HepG2 (cell line): ENCODE measurements around the gene GATAD2B. TPM values are rescaled to one million over a fixed set of nuclear protein-coding genes. Genes with fewer than 3 reads are reported as not detected.

Source experiments
- ATAC-seq: fragments of 200-7000 bp; cut with Tn5 transposase; 3 replicates; pipeline ENCODE4 v1.9.1; 2020; ENCODE audit warnings: mild to moderate bottlenecking, moderate library complexity
- BruUV-seq: library from RNA; stranded (reverse); fragments of 400-500 nt; replicated peaks from 2 replicates; lab custom pipeline; 2021; lab: Mats Ljungman, UMichigan
- CTCF ChIA-PET: fragments of 300-600 bp; formaldehyde crosslinking; extraction: SDS; loops from one replicate; lab custom pipeline; 2021; ENCODE audit warnings: low total read pairs, inconsistent platforms, low intra/inter-chr PET ratio; lab: Yijun Ruan, JAX
- POLR2A ChIA-PET: fragments of 350-600 bp; sonication (Branson Sonifier 250); formaldehyde crosslinking; loops from one replicate; lab custom pipeline; 2020; ENCODE audit warnings: antibody characterized with exemption, inconsistent platforms; lab: Yijun Ruan, JAX
- DNase-seq: peaks from one replicate; pipeline ENCODE4 v3.0.0-alpha.2; 2015; ENCODE audit warnings: low spot score
- FAIRE-seq: peaks from 3 replicates; lab custom pipeline; 2011; peaks lifted over from hg19 to GRCh38; lab: Jason Lieb, UNC
- H2AFZ ChIP-seq: one replicate; pipeline ENCODE4 v1.6.1; 2011; ENCODE audit warnings: low read length, inconsistent platforms
- H3K27ac ChIP-seq: fragments of 300-600 bp; 3 replicates; pipeline ENCODE4 v1.8.0; 2011; ENCODE audit warnings: mixed run types, mild to moderate bottlenecking, mixed read lengths, low read length, inconsistent platforms; ENCODE audit not compliant: insufficient read depth; ENCODE audit errors: extremely low read length
- H3K27me3 ChIP-seq, 2 experiments: fragments of 200-600 bp in 1 of 2; 2 replicates in 1 of 2; 3 replicates in 1 of 2; pipeline versions ENCODE4 v1.6.0 to v1.8.0; 2011; ENCODE audit warnings: low read length in 2 of 2, mild to moderate bottlenecking in 2 of 2, moderate library complexity in 2 of 2, inconsistent platforms in 1 of 2; ENCODE audit not compliant: insufficient read depth in 2 of 2, control insufficient read depth in 1 of 2
- H3K36me3 ChIP-seq, 2 experiments: fragments of 200-600 bp in 1 of 2; replicated peaks in 1 of 2; 2 replicates in 1 of 2; 3 replicates in 1 of 2; pipeline versions ENCODE4 v1.5.1 to v1.8.0; 2011; ENCODE audit warnings: low read length in 2 of 2, inconsistent platforms in 1 of 2; ENCODE audit not compliant: insufficient read depth in 2 of 2, control insufficient read depth in 1 of 2
- H3K4me1 ChIP-seq: 2 replicates; pipeline ENCODE4 v1.5.1; 2012; ENCODE audit warnings: low read length, inconsistent platforms; ENCODE audit not compliant: insufficient read depth
- H3K4me2 ChIP-seq: 2 replicates; pipeline ENCODE4 v1.6.0; 2011; ENCODE audit warnings: low read depth, low read length, inconsistent platforms
- H3K4me3 ChIP-seq, 3 experiments: fragments of 200-600 bp in 1 of 3; sonication (generic), shearing (Covaris generic) in 1 of 3; replicated peaks in 1 of 3; 2 replicates each; pipeline ENCODE4 v1.5.1; 2011 to 2016; ENCODE audit warnings: low read length in 3 of 3, inconsistent platforms in 2 of 3, low read depth in 2 of 3, mild to moderate bottlenecking in 2 of 3, control low read depth in 1 of 3, mixed read lengths in 1 of 3; ENCODE audit not compliant: insufficient read depth in 1 of 3
- H3K79me2 ChIP-seq: one replicate; pipeline ENCODE4 v1.6.1; 2011; ENCODE audit warnings: low read length, inconsistent platforms; ENCODE audit not compliant: insufficient read depth
- H3K9ac ChIP-seq: 2 replicates; pipeline ENCODE4 v1.6.0; 2011; ENCODE audit warnings: mild to moderate bottlenecking, low read depth, low read length, inconsistent platforms; ENCODE audit not compliant: insufficient read depth
- H3K9me3 ChIP-seq: 2 replicates; pipeline ENCODE4 v1.5.1; 2012; ENCODE audit warnings: mild to moderate bottlenecking, low read length
- H4K20me1 ChIP-seq: 2 replicates; pipeline ENCODE4 v1.6.0; 2011; ENCODE audit warnings: inconsistent platforms, mild to moderate bottlenecking, low read length, moderate library complexity; ENCODE audit not compliant: insufficient read depth
- CREB1 ChIP-seq, 2 experiments: fragments of 450-650 bp in 1 of 2; IDR thresholded peaks; 2 replicates each; pipeline ENCODE4 v1.6.1; 2016 to 2017; ENCODE audit warnings: control low read depth in 1 of 2, mild to moderate bottlenecking in 1 of 2, missing compliant biosample characterization in 1 of 2, missing genetic modification characterization in 1 of 2
- HNF4A ChIP-seq: sonication (generic); formaldehyde crosslinking; IDR thresholded peaks from 2 replicates; pipeline ENCODE4 v1.4.0; 2020; ENCODE audit warnings: missing genetic modification reagents
- HNRNPLL ChIP-seq: fragments of 200-400 bp; formaldehyde crosslinking; IDR thresholded peaks from 2 replicates; pipeline ENCODE4 v1.6.1; 2017; ENCODE audit warnings: mild to moderate bottlenecking, low read depth, low read length; ENCODE audit not compliant: poor library complexity, severe bottlenecking
- KDM3A ChIP-seq: IDR thresholded peaks from 2 replicates; pipeline ENCODE4 v1.6.1; 2018; ENCODE audit warnings: low read depth, missing compliant biosample characterization
- MATR3 ChIP-seq: sonication (generic); formaldehyde crosslinking; IDR thresholded peaks from 2 replicates; pipeline ENCODE4 v1.4.0; 2020; ENCODE audit warnings: missing genetic modification reagents
- MEIS2 ChIP-seq: sonication (generic); formaldehyde crosslinking; IDR thresholded peaks from 2 replicates; pipeline ENCODE4 v1.9.0; 2021; ENCODE audit warnings: mild to moderate bottlenecking, missing genetic modification reagents
- NCOA1 ChIP-seq: sonication (generic); formaldehyde crosslinking; IDR thresholded peaks from 2 replicates; pipeline ENCODE4 v1.9.0; 2021; ENCODE audit warnings: missing genetic modification reagents
- NFE2 ChIP-seq: sonication (generic); formaldehyde crosslinking; IDR thresholded peaks from 2 replicates; pipeline ENCODE4 v1.4.0; 2020; ENCODE audit warnings: missing genetic modification reagents
- PHB2 ChIP-seq: fragments of 450-650 bp; IDR thresholded peaks from 2 replicates; pipeline ENCODE4 v1.6.1; 2018; ENCODE audit not compliant: partially characterized antibody
- POLR2G ChIP-seq: fragments of 200-400 bp; formaldehyde crosslinking; IDR thresholded peaks from 2 replicates; pipeline ENCODE4 v1.6.1; 2018; ENCODE audit warnings: mild to moderate bottlenecking, low read depth, low read length, moderate library complexity
- RELA ChIP-seq: sonication (generic); formaldehyde crosslinking; IDR thresholded peaks from 2 replicates; pipeline ENCODE4 v1.4.0; 2020; ENCODE audit warnings: missing genetic modification reagents
- SMC3 ChIP-seq: IDR thresholded peaks from 2 replicates; pipeline ENCODE4 v1.6.1; 2011; ENCODE audit warnings: low read length, improper control_type of control experiment
- STAG1 ChIP-seq: sonication (generic); formaldehyde crosslinking; IDR thresholded peaks from 2 replicates; pipeline ENCODE4 v1.4.0; 2020; ENCODE audit warnings: missing genetic modification reagents
- XRCC5 ChIP-seq: fragments of 200-400 bp; formaldehyde crosslinking; optimal IDR thresholded peaks from 2 replicates; pipeline ENCODE3; 2017; ENCODE audit warnings: mild to moderate bottlenecking, low read length
- YEATS4 ChIP-seq: sonication (generic); formaldehyde crosslinking; IDR thresholded peaks from 2 replicates; pipeline ENCODE4 v1.4.0; 2020; ENCODE audit warnings: missing genetic modification reagents, borderline replicate concordance
- ZNF24 ChIP-seq: fragments of 450-650 bp; IDR thresholded peaks from 2 replicates; pipeline ENCODE4 v1.6.1; 2017; ENCODE audit warnings: antibody characterized with exemption, mild to moderate bottlenecking
- ZNF644 ChIP-seq: IDR thresholded peaks from 2 replicates; pipeline ENCODE4 v1.6.1; 2016; ENCODE audit warnings: low read depth
- ZNF709 ChIP-seq: sonication (generic); formaldehyde crosslinking; IDR thresholded peaks from 2 replicates; pipeline ENCODE4 v1.5.0; 2020; ENCODE audit warnings: mild to moderate bottlenecking, missing genetic modification reagents
- ZNF713 ChIP-seq: sonication (generic); formaldehyde crosslinking; IDR thresholded peaks from 2 replicates; pipeline ENCODE4 v1.4.0; 2020; ENCODE audit warnings: mild to moderate bottlenecking, missing genetic modification reagents
- ZNF768 ChIP-seq: sonication (generic); formaldehyde crosslinking; IDR thresholded peaks from 2 replicates; pipeline ENCODE4 v1.4.0; 2020; ENCODE audit warnings: missing genetic modification reagents
- WGBS: methylation state at CpG from one replicate; pipeline ENCODE4 v1.1.6; 2017; ENCODE audit warnings: low lambda C conversion rate; 5-methylcytosine and 5-hydroxymethylcytosine counted together
- in situ Hi-C: cut with HindIII; loops from 2 replicates; pipeline ENCODE4 v1.10.0; 2017; ENCODE audit warnings: low pct_unique_long_range_greater_than_20kb; ENCODE audit not compliant: extremely low pct_ligation_motif_present
- intact Hi-C: fragments of 100-400 bp; cut with micrococcal nuclease; formaldehyde crosslinking; loops from one replicate; pipeline ENCODE4 v1.10.0; 2022; ENCODE audit not compliant: unreplicated experiment
- polyA plus RNA-seq, 8 experiments: library from polyadenylated mRNA; depleted of rRNA in 3 of 8; stranded (reverse) in 7 of 8; unstranded in 1 of 8; fragments of >200 nt; fragmentation: Illumina TruSeq in 4 of 8; extraction: Trizol in 4 of 8; gene quantifications; 2 replicates each; pipeline versions ENCODE4 v1.2.1 to v1.2.3, GENCODE V29; 2011 to 2016; ENCODE audit warnings: low read depth in 4 of 8, missing spikeins in 1 of 8, mixed read lengths in 1 of 8; ENCODE audit not compliant: insufficient read depth in 1 of 8
- total RNA-seq, 5 experiments: library from RNA; depleted of rRNA; stranded (reverse); fragments of >200 nt; fragmentation: Illumina TruSeq; extraction: Trizol; gene quantifications; 2 replicates each; pipeline ENCODE4 v1.2.3, GENCODE V29; 2016; ENCODE audit warnings: low read depth in 1 of 5
- TF ChIP-seq, protein P1 (sequence below): IDR thresholded peaks from 2 replicates; pipeline ENCODE4 v1.6.1; 2016; ENCODE audit warnings: low read depth, borderline replicate concordance
- TF ChIP-seq, protein P2 (sequence below): sonication (generic); formaldehyde crosslinking; IDR thresholded peaks from 2 replicates; pipeline ENCODE4 v1.5.0; 2020; ENCODE audit warnings: mild to moderate bottlenecking, missing genetic modification reagents

The GATAD2B gene
- total and polyA plus RNA-seq, 2 of the 13 experiments (the other 11 are each of a cell fraction or from before 2014, with no cell fraction given): 3.2 to 5.2 TPM

DNA sequence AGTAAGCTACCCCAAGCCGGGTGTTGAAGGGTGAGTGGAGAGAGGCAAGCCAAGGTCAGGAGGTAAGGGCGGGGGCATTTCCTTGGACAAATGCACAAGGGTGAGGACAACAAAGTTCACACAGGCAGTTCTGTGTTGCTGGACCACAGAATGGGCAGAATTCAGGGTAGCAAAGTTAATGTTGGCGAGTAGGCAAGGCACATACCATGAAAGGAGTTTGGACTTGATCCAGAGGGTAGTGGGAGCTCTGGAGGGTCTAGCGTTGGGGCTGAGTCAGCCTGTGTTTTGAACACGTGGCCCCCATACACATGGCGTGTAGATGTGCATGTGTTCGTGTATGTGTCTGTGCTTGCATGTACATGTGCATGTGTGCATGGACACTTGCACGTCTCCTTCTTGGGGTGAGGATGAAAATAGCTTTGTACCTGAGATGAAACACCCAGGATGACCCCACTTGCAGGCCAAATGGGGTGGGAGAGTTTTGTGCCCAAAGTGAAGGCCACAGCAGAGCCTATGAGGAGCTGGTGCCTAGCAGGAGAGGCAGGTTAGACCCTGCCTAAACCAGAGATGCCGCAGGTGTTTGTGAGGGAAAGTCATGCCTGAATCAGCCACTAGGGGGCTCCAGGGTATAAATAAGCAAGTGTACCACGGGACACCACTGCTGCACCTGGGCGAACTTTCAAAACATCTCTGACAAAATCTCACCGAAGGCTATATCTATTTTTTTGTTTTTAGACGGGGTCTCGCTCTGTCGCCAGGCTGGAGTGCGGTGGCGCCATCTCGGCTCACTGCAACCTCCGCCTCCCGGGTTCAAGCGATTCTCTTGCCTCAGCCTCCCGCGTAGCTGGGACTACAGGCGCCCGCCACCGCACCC is 125.7 kb downstream of the GATAD2B start:
- CTCF ChIA-PET: interaction anchor here (1.2 to 3.6 kb wide), 2 partner anchors 149 to 189 kb away, joined by 3 to 35 read pairs; partner anchors contain the start of genes DENND4B and RAB13
- FAIRE-seq (peak; percentile 89), ATAC-seq (peak; percentile 66), DNase-seq (peak; percentile 65)
- intact Hi-C loops: loop anchor here (1.0 to 5.0 kb wide), 2 partner anchors 170 to 189 kb away; partner anchors contain the start of genes CREB3L4 and RAB13
- H3K36me3 ChIP-seq: no peaks in the 10 kb centered on the region
- POLR2A ChIA-PET: interaction anchor here (1.9 to 2.6 kb wide), 2 partner anchors 189 to 193 kb away, joined by 9 to 10 read pairs; partner anchors contain the start of genes RAB13 and RPS27
- H3K9me3 ChIP-seq: no peaks in the 10 kb centered on the region
- H2AFZ ChIP-seq: no peak overlapping the region
- BruUV-seq: no TSS peak
- no peak overlapping the region for H3K9ac ChIP-seq
- no peaks in the 10 kb centered on the region for H3K79me2 ChIP-seq
- 33% methylated on average over 25 of the region's 26 CpGs for WGBS
- in situ Hi-C loops: loop anchor here (5.0 kb wide), 1 partner anchor 190 kb away; the partner anchor contains the start of gene RAB13
- no peak overlapping the region for H3K27ac ChIP-seq
- H3K4me2 ChIP-seq: peak overlapping the region; percentile 33; the same call in 1 of the 2 replicates
- H4K20me1 ChIP-seq: no peaks in the 10 kb centered on the region
- H3K4me3 ChIP-seq: no peak overlapping the region
- peaks cover 7 to 45% of the 10 kb centered on the region in 2 experiments; a peak in 4 of 5 replicates for H3K27me3 ChIP-seq
- peaks cover 39% of the 10 kb centered on the region for H3K4me1 ChIP-seq
- TF ChIP-seq ZNF709 (CRISPR knock-in tag) (no peak), HNF4A (no peak), NFE2 (CRISPR knock-in tag) (no peak), STAG1 (CRISPR knock-in tag) (peak; percentile 82), YEATS4 (CRISPR knock-in tag) (no peak), RELA (no peak), SMC3 (peak; percentile 81), ZNF713 (CRISPR knock-in tag) (no peak), CREB1 (IDR thresholded peaks at IDR 0.05) (no peak), CREB1 (CRISPR knock-in tag; IDR thresholded peaks at IDR 0.05) (no peak), PHB2 (no peak), ZNF644 (no peak), NCOA1 (CRISPR knock-in tag) (no peak), KDM3A (no peak), MEIS2 (CRISPR knock-in tag) (no peak), ZNF24 (no peak), ZNF768 (CRISPR knock-in tag) (no peak), HNRNPLL (no peak), POLR2G (no peak), MATR3 (CRISPR knock-in tag) (no peak), XRCC5 (peak; percentile 42)
- TF ChIP-seq, protein P1, sequence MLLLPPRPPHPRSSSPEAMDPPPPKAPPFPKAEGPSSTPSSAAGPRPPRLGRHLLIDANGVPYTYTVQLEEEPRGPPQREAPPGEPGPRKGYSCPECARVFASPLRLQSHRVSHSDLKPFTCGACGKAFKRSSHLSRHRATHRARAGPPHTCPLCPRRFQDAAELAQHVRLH: no peak
- TF ChIP-seq, protein P2, sequence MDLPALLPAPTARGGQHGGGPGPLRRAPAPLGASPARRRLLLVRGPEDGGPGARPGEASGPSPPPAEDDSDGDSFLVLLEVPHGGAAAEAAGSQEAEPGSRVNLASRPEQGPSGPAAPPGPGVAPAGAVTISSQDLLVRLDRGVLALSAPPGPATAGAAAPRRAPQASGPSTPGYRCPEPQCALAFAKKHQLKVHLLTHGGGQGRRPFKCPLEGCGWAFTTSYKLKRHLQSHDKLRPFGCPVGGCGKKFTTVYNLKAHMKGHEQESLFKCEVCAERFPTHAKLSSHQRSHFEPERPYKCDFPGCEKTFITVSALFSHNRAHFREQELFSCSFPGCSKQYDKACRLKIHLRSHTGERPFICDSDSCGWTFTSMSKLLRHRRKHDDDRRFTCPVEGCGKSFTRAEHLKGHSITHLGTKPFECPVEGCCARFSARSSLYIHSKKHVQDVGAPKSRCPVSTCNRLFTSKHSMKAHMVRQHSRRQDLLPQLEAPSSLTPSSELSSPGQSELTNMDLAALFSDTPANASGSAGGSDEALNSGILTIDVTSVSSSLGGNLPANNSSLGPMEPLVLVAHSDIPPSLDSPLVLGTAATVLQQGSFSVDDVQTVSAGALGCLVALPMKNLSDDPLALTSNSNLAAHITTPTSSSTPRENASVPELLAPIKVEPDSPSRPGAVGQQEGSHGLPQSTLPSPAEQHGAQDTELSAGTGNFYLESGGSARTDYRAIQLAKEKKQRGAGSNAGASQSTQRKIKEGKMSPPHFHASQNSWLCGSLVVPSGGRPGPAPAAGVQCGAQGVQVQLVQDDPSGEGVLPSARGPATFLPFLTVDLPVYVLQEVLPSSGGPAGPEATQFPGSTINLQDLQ: no peak
